Lung (tissue), 12 donors: ENCODE results near the gene SIL1. TPM values are rescaled to one million over a fixed set of nuclear protein-coding genes. Genes with fewer than 3 reads are reported as not detected.

Experiments
- ATAC-seq: fragments of 200-7000 bp; cut with Tn5 transposase; one replicate; pipeline ENCODE4 v1.9.1; 2020; ENCODE audit warnings: moderate number of reproducible peaks; ENCODE audit not compliant: insufficient read depth, low FRiP score
- DNase-seq, 3 donors: peaks; one replicate each; pipeline ENCODE4 v3.0.0-alpha.2; 2013 to 2017
- H3K27ac ChIP-seq, 2 donors: one replicate each; pipeline ENCODE4 v1.5.1; 2013; ENCODE audit warnings: mild to moderate bottlenecking in 2 of 2, moderate library complexity in 2 of 2, control low read depth in 1 of 2, inconsistent platforms in 1 of 2, low read depth in 1 of 2, low read length in 1 of 2
- H3K27me3 ChIP-seq, 3 donors: one replicate each; pipeline ENCODE4 v1.5.1; 2013; ENCODE audit warnings: low read length in 2 of 3; ENCODE audit not compliant: control insufficient read depth in 3 of 3, insufficient read depth in 3 of 3
- H3K36me3 ChIP-seq, 4 donors: one replicate each; pipeline ENCODE4 v1.5.1; 2013; ENCODE audit warnings: low read length in 4 of 4, mild to moderate bottlenecking in 1 of 4, moderate library complexity in 1 of 4; ENCODE audit not compliant: control insufficient read depth in 4 of 4, insufficient read depth in 4 of 4
- H3K4me1 ChIP-seq, 5 donors: one replicate each; pipeline ENCODE4 v1.5.1; 2013; ENCODE audit warnings: low read length in 5 of 5, mild to moderate bottlenecking in 2 of 5, moderate library complexity in 1 of 5; ENCODE audit not compliant: control insufficient read depth in 5 of 5, insufficient read depth in 5 of 5
- H3K4me3 ChIP-seq: one replicate; pipeline ENCODE4 v1.5.1; 2013; ENCODE audit warnings: mild to moderate bottlenecking, control low read depth, moderate library complexity
- H3K9ac ChIP-seq, 2 donors: one replicate each; pipeline ENCODE4 v1.5.1; 2013; ENCODE audit warnings: low read length in 2 of 2, control low read depth in 1 of 2; ENCODE audit not compliant: insufficient read depth in 1 of 2
- H3K9me3 ChIP-seq, 4 donors: one replicate each; pipeline ENCODE4 v1.5.1; 2013; ENCODE audit warnings: low read length in 3 of 4, mild to moderate bottlenecking in 1 of 4, moderate library complexity in 1 of 4; ENCODE audit not compliant: control insufficient read depth in 4 of 4, insufficient read depth in 3 of 4
- CTCF ChIP-seq: IDR thresholded peaks from 2 replicates; pipeline ENCODE4 v1.5.1; 2012; ENCODE audit warnings: mild to moderate bottlenecking; ENCODE audit errors: control extremely low read depth, extremely low read depth
- WGBS, 2 donors: extraction: QIAGEN DNeasy Blood & Tissue Kit; methylation state at CpG; one replicate each; pipeline ENCODE4 v1.1.7; 2013; 5-methylcytosine and 5-hydroxymethylcytosine counted together
- polyA plus RNA-seq, 2 donors: library from polyadenylated mRNA; stranded (reverse); fragments of 200-250 nt; gene quantifications; one replicate each; pipeline ENCODE4 v1.2.1, GENCODE V29; 2013
- total RNA-seq, 2 donors: library from RNA; depleted of rRNA in 1 of 2; stranded (reverse); fragments of >200 nt in 1 of 2; gene quantifications; one replicate each; pipeline ENCODE4 v1.2.1, GENCODE V29; 2014 to 2021
- donor health status: control.
- donor health status: control.
- donor health status: Bipolar disorder and iron deficiency.
- donor health status: healthy.
- donor health status: DM: yes; HTN: yes; CAD: no.

Gene SIL1
- total and polyA plus RNA-seq, 4 donors = 38.5 to 109 (median 78.4) TPM

DNA sequence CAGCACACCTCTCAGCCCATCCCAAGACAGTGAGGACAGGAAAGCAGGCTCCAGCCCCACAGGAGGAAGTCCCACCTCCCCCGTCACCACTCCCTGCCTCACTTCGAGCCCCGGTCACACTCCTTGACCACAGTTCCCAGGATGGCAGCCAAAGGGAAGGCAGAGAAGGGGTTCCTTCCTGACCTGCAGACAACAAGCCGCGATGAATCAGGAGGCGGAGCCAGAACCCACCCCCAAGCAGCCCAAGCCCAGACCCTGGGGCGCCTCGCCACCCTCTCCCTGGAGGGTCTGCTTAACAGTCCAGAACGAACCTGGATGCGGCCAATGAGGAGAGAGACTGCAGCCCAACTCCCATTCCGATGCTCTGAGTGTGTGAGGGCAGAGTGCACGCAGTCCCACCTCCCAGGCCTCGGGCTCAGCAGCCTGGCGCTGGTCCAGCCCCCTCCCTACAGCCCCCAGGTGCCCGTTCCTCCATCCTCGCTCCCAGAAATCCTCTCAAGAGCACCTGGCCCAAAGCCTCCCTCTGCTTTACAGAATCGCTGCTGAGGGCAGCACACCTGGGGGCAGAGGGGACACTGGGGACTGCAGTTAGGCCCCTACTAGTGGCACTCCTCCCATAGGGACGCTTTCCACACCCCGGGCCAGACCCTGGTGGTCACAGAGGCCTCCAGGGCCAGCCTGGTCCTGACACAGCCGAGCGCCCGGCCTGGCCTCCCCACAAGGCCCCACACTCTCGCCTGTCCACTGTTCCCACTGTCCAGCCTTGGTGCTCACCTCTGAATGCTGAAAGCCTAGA lies 253.4 kb downstream of the SIL1 start:
- Histone ChIP-seq H3K4me3 (no peak overlapping the region), H3K36me3 (peaks cover 0 to 18% (median 16%) of the 10 kb centered on the region in 4 donors), H3K27me3 (no peaks in the 10 kb centered on the region), H3K9me3 (peaks cover 0 to 2% (median 0%) of the 10 kb centered on the region in 4 donors), H3K9ac (no peak overlapping the region), H3K4me1 (peaks cover 0 to 28% (median under 1%) of the 10 kb centered on the region in 5 donors), H3K27ac (no peak overlapping the region)
- WGBS, 2 donors = 76% methylated on average over 21 to 23 of the region's 23 CpGs
- ATAC-seq (peak; percentile 22), DNase-seq (peak in 1 of 3 donors; percentile 12)
- TF ChIP-seq CTCF = no peak

- DNase-seq (peak in 1 of 3 donors; percentile 5), ATAC-seq (no peak)
- 87 to 90% methylated on average over 6 of the region's 6 CpGs for WGBS, 2 donors
- Histone ChIP-seq H3K9me3 (peaks cover 0 to 2% (median 0%) of the 10 kb centered on the region in 4 donors), H3K27me3 (no peaks in the 10 kb centered on the region), H3K4me3 (no peak overlapping the region), H3K27ac (no peak overlapping the region), H3K36me3 (peaks cover 0 to 18% (median 16%) of the 10 kb centered on the region in 4 donors), H3K9ac (no peak overlapping the region), H3K4me1 (peaks cover 0 to 19% (median 0%) of the 10 kb centered on the region in 5 donors)
- TF ChIP-seq CTCF = no peak
Measured at GRCh38 chr5:138943599-138944173, 254.5 kb downstream of the SIL1 start.

- Histone ChIP-seq H3K4me3 (no peak overlapping the region), H3K36me3 (peaks cover 0 to 18% (median 15%) of the 10 kb centered on the region in 4 donors), H3K4me1 (peaks cover 0 to 11% (median 0%) of the 10 kb centered on the region in 5 donors), H3K27ac (no peak overlapping the region), H3K9me3 (peaks cover 0 to 2% (median 0%) of the 10 kb centered on the region in 4 donors), H3K27me3 (no peaks in the 10 kb centered on the region), H3K9ac (no peak overlapping the region)
- ATAC-seq (no peak), DNase-seq (peak in 1 of 3 donors; percentile 4)
- TF ChIP-seq CTCF = no peak
- 93% methylated on average over 3 of the region's 3 CpGs for WGBS, 2 donors
Measured at GRCh38 chr5:138942861-138943260, 255.3 kb downstream of the SIL1 start.
